ENCODE measurements around the gene C6orf132.

C6orf132 gene

GRCh38 chr6:42113936-42114636 lies 28.3 kb downstream of the C6orf132 start:
- no peak for DNase-seq
- Histone ChIP-seq H3K4ac (ENCODE audit: low read depth, low read length) (no peak overlapping the region), H3K4me3 (ENCODE audit: low read length) (no peak overlapping the region), H3K23ac (ENCODE audit: low read length) (no peak overlapping the region), H3K4me2 (ENCODE audit: low read length) (no peak overlapping the region), H3K4me1 (ENCODE audit: control insufficient read depth, low read depth, low read length) (no peaks in the 10 kb centered on the region), H3K27ac (ENCODE audit: low read depth, low read length) (no peak overlapping the region), H3K36me3 (ENCODE audit: control insufficient read depth, insufficient read depth, low read length) (peaks cover 5% of the 10 kb centered on the region), H3K56ac (ENCODE audit: low read length) (no peak overlapping the region), H3K27me3 (ENCODE audit: insufficient read depth, low read length, poor library complexity) (no peaks in the 10 kb centered on the region), H4K5ac (ENCODE audit: low read length) (no peak overlapping the region), H2BK120ac (ENCODE audit: low read depth, low read length) (no peak overlapping the region), H4K8ac (ENCODE audit: low read depth, low read length) (no peak overlapping the region), H2BK5ac (ENCODE audit: low read length) (no peak overlapping the region), H3K79me1 (ENCODE audit: low read length) (peaks cover 3% of the 10 kb centered on the region), H3K79me2 (ENCODE audit: control insufficient read depth, insufficient read depth, low read length) (no peaks in the 10 kb centered on the region), H2BK15ac (replicated peaks; ENCODE audit: low read depth) (no peak overlapping the region), H3K9ac (ENCODE audit: low read length) (no peak overlapping the region), H2AK5ac (ENCODE audit: low read length) (no peak overlapping the region), H3K18ac (ENCODE audit: low read length) (no peak overlapping the region)
- no CpG with 5 or more reads among the region's 5 CpGs for WGBS (ENCODE audit: extremely low coverage, insufficient coverage, low lambda C conversion rate)

- Histone ChIP-seq H3K23ac (ENCODE audit: low read length) (no peak overlapping the region), H2BK120ac (ENCODE audit: low read depth, low read length) (no peak overlapping the region), H3K36me3 (ENCODE audit: control insufficient read depth, insufficient read depth, low read length) (peaks cover 5% of the 10 kb centered on the region), H3K79me2 (ENCODE audit: control insufficient read depth, insufficient read depth, low read length) (no peaks in the 10 kb centered on the region), H3K79me1 (ENCODE audit: low read length) (peaks cover 3% of the 10 kb centered on the region), H3K56ac (ENCODE audit: low read length) (no peak overlapping the region), H3K4me1 (ENCODE audit: control insufficient read depth, low read depth, low read length) (no peaks in the 10 kb centered on the region), H3K27me3 (ENCODE audit: insufficient read depth, low read length, poor library complexity) (no peaks in the 10 kb centered on the region), H3K4ac (ENCODE audit: low read depth, low read length) (no peak overlapping the region), H3K4me2 (ENCODE audit: low read length) (no peak overlapping the region), H3K27ac (ENCODE audit: low read depth, low read length) (no peak overlapping the region), H2BK15ac (replicated peaks; ENCODE audit: low read depth) (no peak overlapping the region), H3K18ac (ENCODE audit: low read length) (no peak overlapping the region), H3K9ac (ENCODE audit: low read length) (no peak overlapping the region), H4K8ac (ENCODE audit: low read depth, low read length) (no peak overlapping the region), H2AK5ac (ENCODE audit: low read length) (no peak overlapping the region), H2BK5ac (ENCODE audit: low read length) (no peak overlapping the region), H4K5ac (ENCODE audit: low read length) (no peak overlapping the region), H3K4me3 (ENCODE audit: low read length) (no peak overlapping the region)
- no CpG with 5 or more reads among the region's 1 CpG for WGBS (ENCODE audit: extremely low coverage, insufficient coverage, low lambda C conversion rate)
- no peak for DNase-seq
Measured at GRCh38 chr6:42112351-42112750, 30.1 kb downstream of the C6orf132 start.

- Histone ChIP-seq H2BK15ac (replicated peaks; ENCODE audit: low read depth) (no peak overlapping the region), H3K9ac (ENCODE audit: low read length) (no peak overlapping the region), H2BK5ac (ENCODE audit: low read length) (no peak overlapping the region), H3K27me3 (ENCODE audit: insufficient read depth, low read length, poor library complexity) (no peaks in the 10 kb centered on the region), H3K56ac (ENCODE audit: low read length) (no peak overlapping the region), H3K79me1 (ENCODE audit: low read length) (peaks cover 3% of the 10 kb centered on the region), H3K4me3 (ENCODE audit: low read length) (no peak overlapping the region), H3K4me2 (ENCODE audit: low read length) (no peak overlapping the region), H4K8ac (ENCODE audit: low read depth, low read length) (no peak overlapping the region), H3K18ac (ENCODE audit: low read length) (no peak overlapping the region), H3K36me3 (ENCODE audit: control insufficient read depth, insufficient read depth, low read length) (peaks cover 5% of the 10 kb centered on the region), H2BK120ac (ENCODE audit: low read depth, low read length) (no peak overlapping the region), H4K5ac (ENCODE audit: low read length) (no peak overlapping the region), H2AK5ac (ENCODE audit: low read length) (no peak overlapping the region), H3K79me2 (ENCODE audit: control insufficient read depth, insufficient read depth, low read length) (no peaks in the 10 kb centered on the region), H3K23ac (ENCODE audit: low read length) (no peak overlapping the region), H3K27ac (ENCODE audit: low read depth, low read length) (no peak overlapping the region), H3K4me1 (ENCODE audit: control insufficient read depth, low read depth, low read length) (no peaks in the 10 kb centered on the region), H3K4ac (ENCODE audit: low read depth, low read length) (no peak overlapping the region)
- WGBS (ENCODE audit: extremely low coverage, insufficient coverage, low lambda C conversion rate), result no CpG with 5 or more reads among the region's 3 CpGs
- DNase-seq, result no peak
Measured at GRCh38 chr6:42110683-42111082, 31.7 kb downstream of the C6orf132 start.

GRCh38 chr6:42108071-42108470 lies 34.3 kb downstream of the C6orf132 start:
- H3K4me1 ChIP-seq (ENCODE audit: control insufficient read depth, low read depth, low read length), result no peaks in the 10 kb centered on the region
- H2AK5ac ChIP-seq (ENCODE audit: low read length), result no peak overlapping the region
- no CpG with 5 or more reads among the region's 2 CpGs for WGBS (ENCODE audit: extremely low coverage, insufficient coverage, low lambda C conversion rate)
- no peaks in the 10 kb centered on the region for H3K27me3 ChIP-seq (ENCODE audit: insufficient read depth, low read length, poor library complexity)
- no peak overlapping the region for H3K56ac ChIP-seq (ENCODE audit: low read length)
- H2BK120ac ChIP-seq (ENCODE audit: low read depth, low read length), result no peak overlapping the region
- H3K4ac ChIP-seq (ENCODE audit: low read depth, low read length), result no peak overlapping the region
- no peak overlapping the region for H3K23ac ChIP-seq (ENCODE audit: low read length)
- no peak overlapping the region for H3K4me2 ChIP-seq (ENCODE audit: low read length)
- no peak overlapping the region for H4K8ac ChIP-seq (ENCODE audit: low read depth, low read length)
- DNase-seq, result no peak
- H4K5ac ChIP-seq (ENCODE audit: low read length), result no peak overlapping the region
- peaks cover 3% of the 10 kb centered on the region for H3K79me1 ChIP-seq (ENCODE audit: low read length)
- no peak overlapping the region for H3K9ac ChIP-seq (ENCODE audit: low read length)
- no peak overlapping the region for H2BK5ac ChIP-seq (ENCODE audit: low read length)
- H3K79me2 ChIP-seq (ENCODE audit: control insufficient read depth, insufficient read depth, low read length), result no peaks in the 10 kb centered on the region
- peaks cover 6% of the 10 kb centered on the region for H3K36me3 ChIP-seq (ENCODE audit: control insufficient read depth, insufficient read depth, low read length)
- H3K4me3 ChIP-seq (ENCODE audit: low read length), result no peak overlapping the region
- no peak overlapping the region for H2BK15ac ChIP-seq (replicated peaks; ENCODE audit: low read depth)
- no peak overlapping the region for H3K27ac ChIP-seq (ENCODE audit: low read depth, low read length)
- H3K18ac ChIP-seq (ENCODE audit: low read length), result no peak overlapping the region

- Histone ChIP-seq H2AK5ac (ENCODE audit: low read length) (no peak overlapping the region), H3K79me1 (ENCODE audit: low read length) (no peaks in the 10 kb centered on the region), H4K5ac (ENCODE audit: low read length) (no peak overlapping the region), H3K18ac (ENCODE audit: low read length) (no peak overlapping the region), H3K4ac (ENCODE audit: low read depth, low read length) (no peak overlapping the region), H3K4me3 (ENCODE audit: low read length) (no peak overlapping the region), H3K4me1 (ENCODE audit: control insufficient read depth, low read depth, low read length) (no peaks in the 10 kb centered on the region), H4K8ac (ENCODE audit: low read depth, low read length) (no peak overlapping the region), H3K79me2 (ENCODE audit: control insufficient read depth, insufficient read depth, low read length) (no peaks in the 10 kb centered on the region), H3K36me3 (ENCODE audit: control insufficient read depth, insufficient read depth, low read length) (peaks cover 6% of the 10 kb centered on the region), H2BK5ac (ENCODE audit: low read length) (no peak overlapping the region), H3K27me3 (ENCODE audit: insufficient read depth, low read length, poor library complexity) (no peaks in the 10 kb centered on the region), H3K56ac (ENCODE audit: low read length) (no peak overlapping the region), H2BK15ac (replicated peaks; ENCODE audit: low read depth) (no peak overlapping the region), H3K27ac (ENCODE audit: low read depth, low read length) (no peak overlapping the region), H3K9ac (ENCODE audit: low read length) (no peak overlapping the region), H3K4me2 (ENCODE audit: low read length) (no peak overlapping the region), H3K23ac (ENCODE audit: low read length) (no peak overlapping the region), H2BK120ac (ENCODE audit: low read depth, low read length) (no peak overlapping the region)
- WGBS (ENCODE audit: extremely low coverage, insufficient coverage, low lambda C conversion rate), result no CpG with 5 or more reads among the region's 19 CpGs
- DNase-seq, result no peak
Measured at GRCh38 chr6:42106112-42107023, 36.1 kb downstream of the C6orf132 start.
